Kidney epithelial cell (primary cell): ENCODE measurements around the gene CDON. TPM values are rescaled to one million over a fixed set of nuclear protein-coding genes. Genes with fewer than 3 reads are reported as not detected.

Experiments used
- DNase-seq: peaks from one replicate; pipeline ENCODE4 v3.0.0-alpha.2; 2010; ENCODE audit warnings: low read depth
- H3K27me3 ChIP-seq: 2 replicates; pipeline ENCODE4 v1.6.0; 2011; ENCODE audit warnings: low read length; ENCODE audit not compliant: control insufficient read depth, insufficient read depth
- H3K36me3 ChIP-seq: 2 replicates; pipeline ENCODE4 v1.5.1; 2011; ENCODE audit warnings: low read length; ENCODE audit not compliant: control insufficient read depth, insufficient read depth
- H3K4me3 ChIP-seq: 2 replicates; pipeline ENCODE4 v1.5.1; 2011; ENCODE audit warnings: low read depth, mild to moderate bottlenecking, control low read depth, low read length
- total RNA-seq: library from RNA; depleted of rRNA; stranded (reverse); fragments of >200 nt; gene quantifications from 2 replicates; pipeline ENCODE4 v1.2.3, GENCODE V29; 2015
- TF ChIP-seq, protein P1 (sequence below): IDR thresholded peaks from 2 replicates; pipeline ENCODE4 v1.5.1; 2011; ENCODE audit warnings: mild to moderate bottlenecking, moderate library complexity, low read length, control low read depth, inconsistent platforms; ENCODE audit not compliant: insufficient read depth, poor library complexity, severe bottlenecking

The CDON gene
- total RNA-seq, 1 donor from 2014 or later, result 10.4 TPM

DNA sequence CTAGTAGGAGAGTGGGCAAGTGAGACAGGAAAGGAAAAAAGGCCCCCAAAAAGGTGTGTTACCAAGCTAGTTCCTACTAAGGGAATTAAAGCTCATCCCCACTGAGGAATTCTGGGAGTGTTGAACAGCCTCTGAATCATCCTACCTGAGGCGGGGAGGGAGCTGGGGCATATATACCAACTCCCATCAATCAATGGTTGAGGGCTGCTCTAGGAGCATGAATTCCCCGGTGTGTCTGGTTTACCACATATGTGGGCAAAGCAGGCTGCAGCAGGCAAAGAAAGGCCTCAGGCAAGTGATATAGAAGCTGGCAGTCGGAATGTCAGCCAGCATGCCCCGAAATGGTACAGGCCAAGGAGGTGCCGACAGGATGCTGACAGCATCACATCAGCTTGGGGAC is 23.6 kb upstream of the CDON start:
- H3K27me3 ChIP-seq, result no peaks in the 10 kb centered on the region
- no peaks in the 10 kb centered on the region for H3K36me3 ChIP-seq
- no peak overlapping the region for H3K4me3 ChIP-seq
- DNase-seq, result no peak
- TF ChIP-seq, protein P1, sequence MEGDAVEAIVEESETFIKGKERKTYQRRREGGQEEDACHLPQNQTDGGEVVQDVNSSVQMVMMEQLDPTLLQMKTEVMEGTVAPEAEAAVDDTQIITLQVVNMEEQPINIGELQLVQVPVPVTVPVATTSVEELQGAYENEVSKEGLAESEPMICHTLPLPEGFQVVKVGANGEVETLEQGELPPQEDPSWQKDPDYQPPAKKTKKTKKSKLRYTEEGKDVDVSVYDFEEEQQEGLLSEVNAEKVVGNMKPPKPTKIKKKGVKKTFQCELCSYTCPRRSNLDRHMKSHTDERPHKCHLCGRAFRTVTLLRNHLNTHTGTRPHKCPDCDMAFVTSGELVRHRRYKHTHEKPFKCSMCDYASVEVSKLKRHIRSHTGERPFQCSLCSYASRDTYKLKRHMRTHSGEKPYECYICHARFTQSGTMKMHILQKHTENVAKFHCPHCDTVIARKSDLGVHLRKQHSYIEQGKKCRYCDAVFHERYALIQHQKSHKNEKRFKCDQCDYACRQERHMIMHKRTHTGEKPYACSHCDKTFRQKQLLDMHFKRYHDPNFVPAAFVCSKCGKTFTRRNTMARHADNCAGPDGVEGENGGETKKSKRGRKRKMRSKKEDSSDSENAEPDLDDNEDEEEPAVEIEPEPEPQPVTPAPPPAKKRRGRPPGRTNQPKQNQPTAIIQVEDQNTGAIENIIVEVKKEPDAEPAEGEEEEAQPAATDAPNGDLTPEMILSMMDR, result no peak

DNA sequence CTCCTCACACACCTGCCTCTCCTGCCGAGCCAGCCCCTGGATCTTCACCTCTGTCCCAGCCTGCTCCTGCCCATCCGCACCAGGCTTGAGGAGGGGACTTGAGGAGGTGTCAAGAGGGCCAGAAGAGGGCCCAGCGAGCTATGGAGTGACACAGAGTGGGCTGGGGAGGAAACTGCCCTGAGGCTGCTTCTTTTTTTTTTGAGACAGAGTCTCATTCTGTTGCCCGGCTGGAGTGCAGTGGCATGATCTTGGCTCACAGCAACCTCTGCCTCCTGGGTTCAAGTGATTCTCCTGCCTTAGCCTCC is 21.9 kb upstream of the CDON start:
- TF ChIP-seq, protein P1, result no peak

DNA sequence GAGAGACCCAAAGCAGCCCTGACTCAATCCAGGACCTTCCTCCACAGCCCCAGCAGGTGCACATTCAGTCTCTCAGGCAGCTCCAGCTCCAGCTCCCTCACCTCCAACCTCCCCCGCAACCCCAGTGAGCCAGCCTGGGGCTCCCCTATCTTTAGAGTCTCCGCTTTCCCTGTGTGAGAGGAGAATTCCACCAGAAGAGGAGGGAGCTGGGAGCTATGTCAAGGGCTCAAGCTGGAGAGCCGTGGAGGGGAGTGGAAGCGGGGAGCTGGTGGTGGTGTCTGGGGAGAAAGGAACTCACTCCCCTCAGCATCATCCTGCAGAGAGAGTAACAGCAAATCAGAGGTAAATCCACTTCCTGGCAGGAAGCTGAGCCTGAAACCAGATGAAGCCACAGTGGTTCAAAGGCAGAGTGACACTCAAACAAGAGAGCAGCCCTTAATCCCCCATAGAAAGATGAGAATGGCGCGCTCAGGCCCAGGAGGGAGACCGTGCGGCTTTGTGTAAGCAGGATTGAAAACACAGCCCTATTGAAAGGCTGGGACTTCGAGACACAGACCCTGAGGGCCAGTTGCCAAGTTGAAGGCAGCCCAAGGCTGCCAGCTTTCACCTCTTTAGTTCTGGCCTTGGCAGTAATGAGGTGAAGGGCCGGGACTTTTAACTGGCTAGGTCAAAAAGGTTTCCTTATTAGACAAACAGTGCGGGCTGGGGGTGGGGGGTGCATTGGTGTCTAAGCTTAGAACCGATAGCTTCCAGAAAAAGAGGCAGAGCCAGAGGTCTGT is 21.4 kb upstream of the CDON start:
- H3K4me3 ChIP-seq, result no peak overlapping the region
- DNase-seq, result no peak
- TF ChIP-seq, protein P1, result no peak
- H3K27me3 ChIP-seq, result no peaks in the 10 kb centered on the region
- H3K36me3 ChIP-seq, result no peaks in the 10 kb centered on the region

More for the DNA sequence above, 21.9 kb upstream of the CDON start:
- Histone ChIP-seq H3K4me3 (no peak overlapping the region), H3K36me3 (no peaks in the 10 kb centered on the region), H3K27me3 (no peaks in the 10 kb centered on the region)
- no peak for DNase-seq

DNA sequence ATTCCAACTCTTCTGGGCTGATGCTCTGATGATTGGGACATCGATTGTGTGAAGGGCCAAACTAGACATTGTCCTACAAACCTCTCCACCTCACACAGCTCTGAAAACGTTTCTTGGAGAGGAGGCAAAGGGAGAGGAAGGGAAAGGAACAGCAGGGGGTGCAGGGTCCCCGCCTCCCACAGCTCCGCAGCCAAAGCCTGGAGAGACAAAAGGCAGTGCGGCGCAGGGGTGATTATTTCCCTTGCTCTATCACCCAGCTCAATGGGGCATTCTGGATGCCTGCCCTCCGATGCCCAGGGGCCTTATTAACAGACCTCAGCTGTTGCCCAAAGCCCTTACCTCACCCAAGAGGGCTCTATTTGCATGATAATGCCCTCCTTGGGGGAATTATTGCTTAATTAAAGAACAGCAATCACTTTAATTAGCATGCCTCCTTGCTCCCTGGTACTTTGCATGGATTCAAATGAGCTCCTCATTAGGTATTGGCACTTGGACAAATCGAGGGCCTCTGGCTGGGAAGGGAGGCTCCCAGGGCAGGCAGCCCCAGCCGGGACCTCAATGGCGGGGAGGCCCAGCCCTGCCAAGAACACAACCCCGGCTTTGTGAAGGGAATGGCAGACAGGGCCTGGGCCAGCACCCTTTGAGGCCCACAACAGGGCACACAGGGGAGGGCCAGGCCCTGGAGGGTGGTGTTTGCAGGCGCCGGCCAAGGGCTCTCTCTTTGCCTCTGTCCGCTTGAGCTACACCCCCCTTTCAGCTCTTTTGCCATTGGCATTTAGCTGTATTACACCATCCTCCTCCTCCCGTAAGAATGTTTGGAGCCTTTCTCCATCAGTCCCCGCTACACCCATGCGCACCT is 19.8 kb upstream of the CDON start:
- H3K4me3 ChIP-seq, result no peak overlapping the region
- TF ChIP-seq, protein P1, result no peak
- no peak for DNase-seq
- no peaks in the 10 kb centered on the region for H3K27me3 ChIP-seq
- no peaks in the 10 kb centered on the region for H3K36me3 ChIP-seq

DNA sequence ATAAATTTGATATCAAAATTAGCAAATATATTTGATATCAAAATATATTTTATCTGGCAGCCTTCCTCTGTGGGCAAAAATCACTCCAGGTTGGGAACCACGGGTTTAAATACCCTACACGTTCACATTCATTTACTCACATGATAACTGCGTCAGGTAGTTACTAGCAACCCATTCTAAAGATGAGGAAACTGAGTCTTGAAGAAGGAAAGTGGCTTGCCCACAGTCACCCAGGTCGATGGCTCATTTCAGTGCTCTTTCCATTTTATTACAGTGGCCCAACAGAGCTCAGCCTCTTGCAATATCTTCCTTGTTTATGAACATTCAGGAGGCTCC is 19.2 kb upstream of the CDON start:
- no peak for DNase-seq
- TF ChIP-seq, protein P1, result no peak
- no peaks in the 10 kb centered on the region for H3K36me3 ChIP-seq
- H3K27me3 ChIP-seq, result no peaks in the 10 kb centered on the region
- no peak overlapping the region for H3K4me3 ChIP-seq
